ENCODE data around the gene FAT4.

DNA sequence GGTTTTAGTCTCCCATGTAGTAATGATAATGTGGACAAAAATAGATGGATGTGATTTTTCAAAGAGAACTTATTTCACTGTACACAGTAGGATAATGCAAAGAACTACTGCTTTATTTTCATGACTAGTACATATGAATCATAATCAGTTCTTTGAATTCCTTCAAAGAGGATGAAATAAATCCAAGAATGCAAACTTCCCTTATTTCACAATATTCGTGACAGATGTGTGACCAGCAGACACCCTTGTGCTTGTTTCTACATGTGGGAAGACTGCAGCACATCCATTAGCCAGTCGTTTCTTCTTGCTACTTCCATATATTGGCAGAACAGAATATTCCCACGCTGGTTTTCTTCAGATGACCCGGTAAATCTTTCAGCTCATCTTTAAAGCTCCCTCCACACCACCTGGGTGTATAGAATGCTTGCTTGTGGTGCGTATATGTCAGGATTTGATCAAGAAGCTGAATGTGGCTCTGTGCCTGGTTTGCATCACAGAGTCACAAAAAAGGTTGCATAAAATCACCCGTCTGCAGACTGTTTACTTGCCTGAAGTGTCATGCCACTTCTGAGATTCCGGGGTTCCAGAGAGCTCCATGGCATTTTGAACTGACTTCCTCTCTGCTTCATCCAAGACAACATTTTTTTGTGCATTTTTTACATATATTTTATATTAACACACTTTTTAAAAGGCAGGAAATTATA is 47.7 kb upstream of the FAT4 start:
- TF ChIP-seq, protein P1, sequence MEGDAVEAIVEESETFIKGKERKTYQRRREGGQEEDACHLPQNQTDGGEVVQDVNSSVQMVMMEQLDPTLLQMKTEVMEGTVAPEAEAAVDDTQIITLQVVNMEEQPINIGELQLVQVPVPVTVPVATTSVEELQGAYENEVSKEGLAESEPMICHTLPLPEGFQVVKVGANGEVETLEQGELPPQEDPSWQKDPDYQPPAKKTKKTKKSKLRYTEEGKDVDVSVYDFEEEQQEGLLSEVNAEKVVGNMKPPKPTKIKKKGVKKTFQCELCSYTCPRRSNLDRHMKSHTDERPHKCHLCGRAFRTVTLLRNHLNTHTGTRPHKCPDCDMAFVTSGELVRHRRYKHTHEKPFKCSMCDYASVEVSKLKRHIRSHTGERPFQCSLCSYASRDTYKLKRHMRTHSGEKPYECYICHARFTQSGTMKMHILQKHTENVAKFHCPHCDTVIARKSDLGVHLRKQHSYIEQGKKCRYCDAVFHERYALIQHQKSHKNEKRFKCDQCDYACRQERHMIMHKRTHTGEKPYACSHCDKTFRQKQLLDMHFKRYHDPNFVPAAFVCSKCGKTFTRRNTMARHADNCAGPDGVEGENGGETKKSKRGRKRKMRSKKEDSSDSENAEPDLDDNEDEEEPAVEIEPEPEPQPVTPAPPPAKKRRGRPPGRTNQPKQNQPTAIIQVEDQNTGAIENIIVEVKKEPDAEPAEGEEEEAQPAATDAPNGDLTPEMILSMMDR (IDR thresholded peaks at IDR 0.05), result no peak
- TF ChIP-seq POLR2A (IDR thresholded peaks at IDR 0.05), result no peak
